PFSK-1 (cell line): ENCODE results near the gene CAPRIN2.

Experiments used
- FOXP2 ChIP-seq: optimal IDR thresholded peaks from 2 replicates; pipeline ENCODE3; 2011; ENCODE audit warnings: borderline replicate concordance, control low read depth, inconsistent platforms; ENCODE audit not compliant: insufficient read depth; ENCODE audit errors: extremely low read length, extremely low read depth
- POLR2AphosphoS5 ChIP-seq: IDR thresholded peaks from 2 replicates; pipeline ENCODE4 v1.6.1; 2012; ENCODE audit warnings: low read depth, mild to moderate bottlenecking, control low read depth, low read length, moderate library complexity
- SIN3A ChIP-seq: IDR thresholded peaks from 2 replicates; pipeline ENCODE4 v1.6.1; 2012; ENCODE audit warnings: mild to moderate bottlenecking, low read length, moderate library complexity, borderline replicate concordance; ENCODE audit not compliant: insufficient read depth
- TAF1 ChIP-seq: IDR thresholded peaks from 2 replicates; pipeline ENCODE4 v1.6.1; 2012; ENCODE audit warnings: low read length, control low read depth, borderline replicate concordance; ENCODE audit not compliant: insufficient read depth
- TF ChIP-seq, protein P1 (sequence below), 2 experiments: IDR thresholded peaks; 2 replicates each; pipeline versions ENCODE4 v1.6.1 to v1.8.0; 2011 to 2012; ENCODE audit warnings: low read depth in 2 of 2, low read length in 2 of 2, control low read depth in 1 of 2, inconsistent platforms in 1 of 2, mild to moderate bottlenecking in 1 of 2, moderate library complexity in 1 of 2; ENCODE audit not compliant: insufficient read depth in 1 of 2

The CAPRIN2 gene

DNA sequence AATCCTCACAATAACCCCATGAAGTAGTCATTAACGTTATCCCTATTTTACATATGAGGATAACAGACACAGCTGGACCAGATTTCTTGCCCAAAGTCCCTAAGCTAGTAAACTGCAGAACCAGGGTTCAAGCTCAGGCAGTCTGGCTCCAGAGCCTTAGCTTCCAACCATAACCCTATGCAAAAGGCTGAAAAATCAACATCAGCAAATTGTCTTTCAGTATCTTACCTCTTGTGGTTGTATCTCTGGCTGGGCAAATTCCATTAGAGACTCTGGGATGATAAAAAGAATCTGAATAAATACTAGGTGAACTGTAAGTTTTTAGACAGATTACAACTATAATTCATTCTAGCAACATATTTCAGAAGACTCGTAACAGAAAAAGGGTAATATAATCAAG lies 24.7 kb downstream of the CAPRIN2 start:
- TF ChIP-seq, protein P1, sequence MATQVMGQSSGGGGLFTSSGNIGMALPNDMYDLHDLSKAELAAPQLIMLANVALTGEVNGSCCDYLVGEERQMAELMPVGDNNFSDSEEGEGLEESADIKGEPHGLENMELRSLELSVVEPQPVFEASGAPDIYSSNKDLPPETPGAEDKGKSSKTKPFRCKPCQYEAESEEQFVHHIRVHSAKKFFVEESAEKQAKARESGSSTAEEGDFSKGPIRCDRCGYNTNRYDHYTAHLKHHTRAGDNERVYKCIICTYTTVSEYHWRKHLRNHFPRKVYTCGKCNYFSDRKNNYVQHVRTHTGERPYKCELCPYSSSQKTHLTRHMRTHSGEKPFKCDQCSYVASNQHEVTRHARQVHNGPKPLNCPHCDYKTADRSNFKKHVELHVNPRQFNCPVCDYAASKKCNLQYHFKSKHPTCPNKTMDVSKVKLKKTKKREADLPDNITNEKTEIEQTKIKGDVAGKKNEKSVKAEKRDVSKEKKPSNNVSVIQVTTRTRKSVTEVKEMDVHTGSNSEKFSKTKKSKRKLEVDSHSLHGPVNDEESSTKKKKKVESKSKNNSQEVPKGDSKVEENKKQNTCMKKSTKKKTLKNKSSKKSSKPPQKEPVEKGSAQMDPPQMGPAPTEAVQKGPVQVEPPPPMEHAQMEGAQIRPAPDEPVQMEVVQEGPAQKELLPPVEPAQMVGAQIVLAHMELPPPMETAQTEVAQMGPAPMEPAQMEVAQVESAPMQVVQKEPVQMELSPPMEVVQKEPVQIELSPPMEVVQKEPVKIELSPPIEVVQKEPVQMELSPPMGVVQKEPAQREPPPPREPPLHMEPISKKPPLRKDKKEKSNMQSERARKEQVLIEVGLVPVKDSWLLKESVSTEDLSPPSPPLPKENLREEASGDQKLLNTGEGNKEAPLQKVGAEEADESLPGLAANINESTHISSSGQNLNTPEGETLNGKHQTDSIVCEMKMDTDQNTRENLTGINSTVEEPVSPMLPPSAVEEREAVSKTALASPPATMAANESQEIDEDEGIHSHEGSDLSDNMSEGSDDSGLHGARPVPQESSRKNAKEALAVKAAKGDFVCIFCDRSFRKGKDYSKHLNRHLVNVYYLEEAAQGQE (IDR thresholded peaks at IDR 0.05; ENCODE audit: insufficient read depth in 1 of 2, low read depth in 2 of 2, low read length in 2 of 2), result no peak
- TF ChIP-seq TAF1 (no peak), POLR2AphosphoS5 (no peak), SIN3A (no peak), FOXP2 (no peak)

DNA sequence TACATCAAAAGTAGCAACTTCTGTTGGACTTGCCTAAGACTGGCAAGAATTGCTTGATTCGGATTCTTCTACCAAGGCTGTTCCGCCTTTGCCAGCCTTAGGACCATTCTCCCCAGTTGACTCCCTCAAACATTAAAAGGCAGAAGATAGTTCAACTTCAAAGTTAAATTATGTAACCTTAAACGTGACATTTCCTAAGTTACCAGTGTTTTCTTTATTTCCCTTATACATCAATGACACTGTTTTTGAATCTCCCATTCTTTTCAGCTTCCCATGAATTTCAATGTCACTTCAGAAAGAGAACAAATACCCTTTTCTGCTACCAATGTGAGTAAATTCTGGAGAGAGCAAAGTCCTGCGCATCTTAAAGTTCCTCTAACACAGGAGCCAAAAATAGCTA lies 25.2 kb downstream of the CAPRIN2 start:
- TF ChIP-seq POLR2AphosphoS5, result no peak

DNA sequence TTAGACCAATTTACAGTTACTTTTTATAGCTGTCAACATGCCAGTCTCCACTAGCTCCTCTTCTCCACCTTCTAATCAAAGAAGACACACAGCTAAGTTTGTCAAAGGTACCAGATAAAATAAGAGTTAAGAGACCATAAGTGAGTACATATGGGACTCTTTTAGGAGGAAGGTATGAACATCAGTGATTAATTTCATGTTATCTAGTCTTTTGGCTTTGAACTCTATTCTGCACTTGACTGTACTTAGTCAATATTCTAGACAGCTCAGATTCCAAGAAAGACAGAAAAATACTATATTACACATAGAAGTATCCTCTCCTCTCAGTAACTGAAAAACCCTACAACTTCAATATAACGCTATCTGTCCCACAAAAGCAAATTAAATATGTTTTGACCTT lies 28.1 kb downstream of the CAPRIN2 start:
- TF ChIP-seq POLR2AphosphoS5 (no peak), SIN3A (no peak), TAF1 (no peak), FOXP2 (no peak)
- TF ChIP-seq, protein P1 (IDR thresholded peaks at IDR 0.05; ENCODE audit: insufficient read depth in 1 of 2, low read depth in 2 of 2, low read length in 2 of 2), result no peak

DNA sequence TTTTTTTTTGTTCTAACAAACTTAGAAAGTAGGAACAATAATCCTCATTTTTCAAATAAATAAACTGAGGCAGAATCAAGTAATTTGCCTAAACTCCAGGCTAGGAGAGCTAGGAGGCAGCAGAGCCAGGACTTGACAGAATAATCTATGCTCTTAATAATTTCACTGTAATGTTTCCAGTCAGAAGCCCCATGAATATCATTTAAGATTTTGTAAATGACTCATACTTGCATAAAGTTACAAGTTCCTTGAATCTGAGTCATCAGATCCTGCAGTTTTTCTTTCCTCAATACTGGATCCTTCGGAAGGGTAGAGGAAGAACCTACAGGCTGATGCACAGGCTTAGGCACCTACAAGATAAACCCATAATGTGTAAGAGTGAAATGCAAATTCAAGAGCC lies 29.0 kb downstream of the CAPRIN2 start:
- no peak for TF ChIP-seq TAF1
- no peak for TF ChIP-seq FOXP2
- no peak for TF ChIP-seq SIN3A
- TF ChIP-seq, protein P1 (IDR thresholded peaks at IDR 0.05; ENCODE audit: insufficient read depth in 1 of 2, low read depth in 2 of 2, low read length in 2 of 2), result no peak
- TF ChIP-seq POLR2AphosphoS5, result no peak

DNA sequence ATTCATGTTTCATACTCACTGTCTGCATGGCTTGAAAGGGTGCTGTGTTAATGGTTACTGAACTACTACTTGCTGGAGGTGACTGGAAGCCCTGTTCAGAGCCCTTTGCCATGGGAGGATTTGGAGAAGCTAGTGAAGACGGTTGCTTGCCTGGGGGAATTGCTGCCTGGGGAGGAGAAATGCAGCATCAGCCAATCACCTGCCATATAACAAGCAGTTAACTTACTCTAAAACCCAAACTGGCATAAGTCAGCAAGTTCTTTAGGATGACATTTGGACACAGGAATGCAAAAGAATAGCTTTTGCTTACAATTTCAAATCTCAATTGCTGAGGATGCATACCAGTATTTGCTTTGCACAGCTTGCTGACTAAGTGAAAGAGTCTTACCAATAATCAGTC lies 35.7 kb downstream of the CAPRIN2 start:
- TF ChIP-seq SIN3A (no peak), POLR2AphosphoS5 (no peak), FOXP2 (no peak), TAF1 (no peak)
- TF ChIP-seq, protein P1 (IDR thresholded peaks at IDR 0.05; ENCODE audit: insufficient read depth in 1 of 2, low read depth in 2 of 2, low read length in 2 of 2), result no peak
